Spleen (tissue), 7 donors: ENCODE results near the gene SOWAHD.

Source experiments
- POLR2AphosphoS5 ChIP-seq, 3 donors: sonication (generic); formaldehyde crosslinking; IDR thresholded peaks; one replicate each; pipeline ENCODE4 v1.5.1; 2017; ENCODE audit warnings: antibody characterized with exemption in 3 of 3
- TF ChIP-seq, protein P1 (sequence below), 11 experiments: fragments of 200-600 bp in 7 of 11; fragments of 450-650 bp in 4 of 11; sonication (generic) in 4 of 11; IDR thresholded peaks in 8 of 11; conservative IDR thresholded peaks in 3 of 11; 1 replicate in 7 of 11; 2 replicates in 4 of 11; pipeline versions ENCODE4 v1.4.0 to v1.8.0; 2016 to 2021; ENCODE audit warnings: antibody characterized with exemption in 11 of 11, inconsistent platforms in 4 of 11, mild to moderate bottlenecking in 1 of 11
- donor health status: DM: no; HTN: no; CAD: no; lungs with moderate emphysema.
- donor health status: DM: no; HTN: no; CAD: no.
- donor health status: DM: no; HTN: no; CAD: no.

DNA sequence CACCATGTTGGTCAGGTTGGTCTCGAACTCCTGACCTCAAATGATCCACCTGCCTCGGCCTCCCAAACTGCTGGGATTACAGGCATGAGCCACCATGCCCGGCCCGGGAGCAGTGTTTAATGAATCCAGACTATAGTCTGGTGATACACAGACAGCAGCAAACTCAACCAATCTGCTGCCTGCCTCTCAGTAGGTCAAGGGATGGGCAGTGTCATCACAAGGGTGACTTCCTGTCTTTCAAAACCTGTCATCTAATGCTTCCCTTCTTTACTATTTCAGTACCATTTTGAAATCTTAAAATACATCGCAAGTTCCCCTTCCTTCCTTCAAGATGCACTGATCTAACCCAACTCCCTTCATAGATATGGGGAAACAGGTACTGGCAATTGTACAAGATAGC, 24.6 kb downstream of the SOWAHD start:
- TF ChIP-seq, protein P1, sequence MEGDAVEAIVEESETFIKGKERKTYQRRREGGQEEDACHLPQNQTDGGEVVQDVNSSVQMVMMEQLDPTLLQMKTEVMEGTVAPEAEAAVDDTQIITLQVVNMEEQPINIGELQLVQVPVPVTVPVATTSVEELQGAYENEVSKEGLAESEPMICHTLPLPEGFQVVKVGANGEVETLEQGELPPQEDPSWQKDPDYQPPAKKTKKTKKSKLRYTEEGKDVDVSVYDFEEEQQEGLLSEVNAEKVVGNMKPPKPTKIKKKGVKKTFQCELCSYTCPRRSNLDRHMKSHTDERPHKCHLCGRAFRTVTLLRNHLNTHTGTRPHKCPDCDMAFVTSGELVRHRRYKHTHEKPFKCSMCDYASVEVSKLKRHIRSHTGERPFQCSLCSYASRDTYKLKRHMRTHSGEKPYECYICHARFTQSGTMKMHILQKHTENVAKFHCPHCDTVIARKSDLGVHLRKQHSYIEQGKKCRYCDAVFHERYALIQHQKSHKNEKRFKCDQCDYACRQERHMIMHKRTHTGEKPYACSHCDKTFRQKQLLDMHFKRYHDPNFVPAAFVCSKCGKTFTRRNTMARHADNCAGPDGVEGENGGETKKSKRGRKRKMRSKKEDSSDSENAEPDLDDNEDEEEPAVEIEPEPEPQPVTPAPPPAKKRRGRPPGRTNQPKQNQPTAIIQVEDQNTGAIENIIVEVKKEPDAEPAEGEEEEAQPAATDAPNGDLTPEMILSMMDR (IDR thresholded peaks at IDR 0.05 in 8 of 11, conservative IDR thresholded peaks at IDR 0.05 in 3 of 11), result no peak
- TF ChIP-seq POLR2AphosphoS5 (IDR thresholded peaks at IDR 0.05), result peak in 1 of 3 donors; percentile 14
